OCI-LY3 (cell line): ENCODE data around the gene SEC16B.

ENCODE experiments used
- CTCF ChIP-seq: fragments of 200-600, 300-600 bp; sonication (generic); IDR thresholded peaks from 2 replicates; pipeline ENCODE4 v1.5.1; 2014; ENCODE audit warnings: antibody characterized with exemption, low read length, low read depth
- EZH2phosphoT487 ChIP-seq: fragments of 200-600 bp; shearing (Covaris generic); IDR thresholded peaks from 2 replicates; pipeline ENCODE4 v1.6.1; 2018; ENCODE audit warnings: antibody characterized with exemption, mixed run types, low read depth

GRCh38 chr1:178019208-178019607, 49.4 kb upstream of the SEC16B start:
- TF ChIP-seq CTCF (no peak), EZH2phosphoT487 (no peak)
